ENCODE measurements around the gene ANKRD24. TPM values are rescaled to one million over a fixed set of nuclear protein-coding genes. Genes with fewer than 3 reads are reported as not detected.

ANKRD24 gene
- total and polyA plus RNA-seq, 3 experiments from 2014 or later: 0.48 to 0.90 (median 0.89) TPM

GRCh38 chr19:4206818-4207484 is 24.5 kb downstream of the ANKRD24 start:
- peaks cover 0 to 4% (median 4%) of the 10 kb centered on the region in 3 donors for H3K4me1 Mint-ChIP-seq

GRCh38 chr19:4208385-4209094 is 26.1 kb downstream of the ANKRD24 start:
- peaks cover 5% of the 10 kb centered on the region for H3K4me1 ChIP-seq (ENCODE audit: insufficient read depth, low read length)
- H3K36me3 ChIP-seq (ENCODE audit: insufficient read depth, low read length): no peaks in the 10 kb centered on the region
- Mint-ChIP-seq H3K27ac (no peak overlapping the region), H3K27me3 (peaks cover 0 to 22% of the 10 kb centered on the region in 2 donors), H3K4me3 (no peak overlapping the region), H3K36me3 (no peaks in the 10 kb centered on the region), H3K9me3 (no peaks in the 10 kb centered on the region), H3K4me1 (peaks cover 0 to 4% (median 4%) of the 10 kb centered on the region in 3 donors)
- no peak for DNase-seq
- H3K4me3 ChIP-seq (ENCODE audit: low read length): no peak overlapping the region
- CTCF ChIA-PET: interaction anchor here (1.0 kb wide), 1 partner anchor 16 kb away, joined by 3 read pairs; no protein-coding TSS in a partner anchor
- POLR2A ChIA-PET: no interaction called here
- H3K27ac ChIP-seq (ENCODE audit: low read depth, low read length): no peak overlapping the region
- no peaks in the 10 kb centered on the region for H3K27me3 ChIP-seq (ENCODE audit: insufficient read depth, low read length, poor library complexity, severe bottlenecking)
- no peaks in the 10 kb centered on the region for H3K9me3 ChIP-seq (ENCODE audit: low read length)

More at GRCh38 chr19:4206818-4207484, 24.5 kb downstream of the ANKRD24 start:
- Mint-ChIP-seq H3K36me3 (no peaks in the 10 kb centered on the region), H3K4me3 (no peak overlapping the region), H3K27me3 (peaks cover 0 to 18% of the 10 kb centered on the region in 2 donors), H3K9me3 (no peaks in the 10 kb centered on the region), H3K27ac (peak overlapping the region in 1 of 8 donors; percentile 66)
- Histone ChIP-seq H3K9me3 (ENCODE audit: low read length) (no peaks in the 10 kb centered on the region), H3K27ac (ENCODE audit: low read depth, low read length) (no peak overlapping the region), H3K27me3 (ENCODE audit: insufficient read depth, low read length, poor library complexity, severe bottlenecking) (no peaks in the 10 kb centered on the region), H3K4me3 (ENCODE audit: low read length) (no peak overlapping the region), H3K4me1 (ENCODE audit: insufficient read depth, low read length) (peaks cover 5% of the 10 kb centered on the region), H3K36me3 (ENCODE audit: insufficient read depth, low read length) (no peaks in the 10 kb centered on the region)
- ChIA-PET CTCF (interaction anchor here (0.7 to 1.3 kb wide), 2 partner anchors 219 to 419 kb away, joined by 3 to 4 read pairs; no protein-coding TSS in a partner anchor), POLR2A (no interaction called here)
- no peak for DNase-seq

GRCh38 chr19:4210166-4210731 is 27.8 kb downstream of the ANKRD24 start:
- Mint-ChIP-seq H3K36me3 (no peaks in the 10 kb centered on the region), H3K27me3 (peaks cover 0 to 19% of the 10 kb centered on the region in 2 donors), H3K4me1 (peaks cover 7 to 15% (median 13%) of the 10 kb centered on the region in 3 donors), H3K9me3 (no peaks in the 10 kb centered on the region), H3K4me3 (no peak overlapping the region), H3K27ac (no peak overlapping the region)
- no peaks in the 10 kb centered on the region for H3K9me3 ChIP-seq (ENCODE audit: low read length)
- H3K4me3 ChIP-seq (ENCODE audit: low read length): no peak overlapping the region
- H3K27me3 ChIP-seq (ENCODE audit: insufficient read depth, low read length, poor library complexity, severe bottlenecking): no peaks in the 10 kb centered on the region
- no peaks in the 10 kb centered on the region for H3K4me1 ChIP-seq (ENCODE audit: insufficient read depth, low read length)
- H3K27ac ChIP-seq (ENCODE audit: low read depth, low read length): no peak overlapping the region
- POLR2A ChIA-PET: no interaction called here
- no peaks in the 10 kb centered on the region for H3K36me3 ChIP-seq (ENCODE audit: insufficient read depth, low read length)
- CTCF ChIA-PET: no interaction called here
- no peak for DNase-seq

GRCh38 chr19:4213116-4213515 is 30.6 kb downstream of the ANKRD24 start:
- Mint-ChIP-seq H3K27ac (no peak overlapping the region), H3K9me3 (no peaks in the 10 kb centered on the region), H3K4me3 (no peak overlapping the region), H3K4me1 (peaks cover 7 to 15% (median 13%) of the 10 kb centered on the region in 3 donors), H3K27me3 (peaks cover 0 to 10% of the 10 kb centered on the region in 2 donors), H3K36me3 (no peaks in the 10 kb centered on the region)
- ChIA-PET POLR2A (no interaction called here), CTCF (no interaction called here)
- H3K36me3 ChIP-seq (ENCODE audit: insufficient read depth, low read length): no peaks in the 10 kb centered on the region
- no peak for DNase-seq
- H3K9me3 ChIP-seq (ENCODE audit: low read length): no peaks in the 10 kb centered on the region
- no peaks in the 10 kb centered on the region for H3K4me1 ChIP-seq (ENCODE audit: insufficient read depth, low read length)
- H3K27ac ChIP-seq (ENCODE audit: low read depth, low read length): no peak overlapping the region
- H3K27me3 ChIP-seq (ENCODE audit: insufficient read depth, low read length, poor library complexity, severe bottlenecking): no peaks in the 10 kb centered on the region
- no peak overlapping the region for H3K4me3 ChIP-seq (ENCODE audit: low read length)

GRCh38 chr19:4215807-4216206 is 33.3 kb downstream of the ANKRD24 start:
- H3K4me1 ChIP-seq (ENCODE audit: insufficient read depth, low read length): no peaks in the 10 kb centered on the region
- peaks cover 0 to 7% of the 10 kb centered on the region in 2 donors for H3K27me3 Mint-ChIP-seq
- POLR2A ChIA-PET: no interaction called here
- CTCF ChIA-PET: no interaction called here
- H3K4me1 Mint-ChIP-seq: peaks cover 7 to 15% (median 13%) of the 10 kb centered on the region in 3 donors
- no peaks in the 10 kb centered on the region for H3K9me3 ChIP-seq (ENCODE audit: low read length)
- no peaks in the 10 kb centered on the region for H3K9me3 Mint-ChIP-seq
- H3K36me3 Mint-ChIP-seq: no peaks in the 10 kb centered on the region
- H3K4me3 Mint-ChIP-seq: no peak overlapping the region
- no peak overlapping the region for H3K27ac Mint-ChIP-seq
- no peak overlapping the region for H3K4me3 ChIP-seq (ENCODE audit: low read length)
- H3K27me3 ChIP-seq (ENCODE audit: insufficient read depth, low read length, poor library complexity, severe bottlenecking): no peaks in the 10 kb centered on the region
- no peak overlapping the region for H3K27ac ChIP-seq (ENCODE audit: low read depth, low read length)
- DNase-seq: no peak
- no peaks in the 10 kb centered on the region for H3K36me3 ChIP-seq (ENCODE audit: insufficient read depth, low read length)

- Mint-ChIP-seq H3K4me3 (no peak overlapping the region), H3K4me1 (peaks cover 7 to 15% (median 13%) of the 10 kb centered on the region in 3 donors), H3K27me3 (peaks cover 0 to 4% of the 10 kb centered on the region in 2 donors), H3K9me3 (no peaks in the 10 kb centered on the region), H3K36me3 (no peaks in the 10 kb centered on the region), H3K27ac (no peak overlapping the region)
- Histone ChIP-seq H3K9me3 (ENCODE audit: low read length) (no peaks in the 10 kb centered on the region), H3K27me3 (ENCODE audit: insufficient read depth, low read length, poor library complexity, severe bottlenecking) (no peaks in the 10 kb centered on the region), H3K4me3 (ENCODE audit: low read length) (no peak overlapping the region), H3K27ac (ENCODE audit: low read depth, low read length) (no peak overlapping the region), H3K36me3 (ENCODE audit: insufficient read depth, low read length) (no peaks in the 10 kb centered on the region), H3K4me1 (ENCODE audit: insufficient read depth, low read length) (no peaks in the 10 kb centered on the region)
- no peak for DNase-seq
- CTCF ChIA-PET: no interaction called here
- POLR2A ChIA-PET: no interaction called here
Observed at GRCh38 chr19:4216846-4217245, 34.4 kb downstream of the ANKRD24 start.

- Mint-ChIP-seq H3K27me3 (no peaks in the 10 kb centered on the region), H3K4me1 (peaks cover 7 to 15% (median 13%) of the 10 kb centered on the region in 3 donors), H3K9me3 (no peaks in the 10 kb centered on the region), H3K27ac (no peak overlapping the region), H3K4me3 (no peak overlapping the region), H3K36me3 (no peaks in the 10 kb centered on the region)
- Histone ChIP-seq H3K27me3 (ENCODE audit: insufficient read depth, low read length, poor library complexity, severe bottlenecking) (no peaks in the 10 kb centered on the region), H3K36me3 (ENCODE audit: insufficient read depth, low read length) (no peaks in the 10 kb centered on the region), H3K27ac (ENCODE audit: low read depth, low read length) (no peak overlapping the region), H3K4me3 (ENCODE audit: low read length) (no peak overlapping the region), H3K9me3 (ENCODE audit: low read length) (no peaks in the 10 kb centered on the region), H3K4me1 (ENCODE audit: insufficient read depth, low read length) (no peaks in the 10 kb centered on the region)
- DNase-seq: no peak
- ChIA-PET CTCF (no interaction called here), POLR2A (no interaction called here)
Observed at GRCh38 chr19:4217429-4218264, 35.2 kb downstream of the ANKRD24 start.

Measured in CD8-positive, alpha-beta memory T cell (primary cell).